Measurements from ENCODE around the gene UXT. TPM values are rescaled to one million over a fixed set of nuclear protein-coding genes. Genes with fewer than 3 reads are reported as not detected.

Gene UXT
- polyA plus RNA-seq, 1 of the 3 experiments (the other 2 are of a cell fraction) = 205 TPM

- H3K9me2 ChIP-seq = no peaks in the 10 kb centered on the region
- no peak overlapping the region for H3K9ac ChIP-seq
- no peak overlapping the region for H3K4me2 ChIP-seq
- no peaks in the 10 kb centered on the region; the same call in 1 of the 2 replicates for H3K27me3 ChIP-seq (ENCODE audit: insufficient read depth)
- TF ChIP-seq GATA2 (CRISPR knock-in tag; IDR thresholded peaks at IDR 0.05) (no peak), TEAD4 (IDR thresholded peaks at IDR 0.05; ENCODE audit: borderline replicate concordance, insufficient read depth) (no peak), MEF2A (IDR thresholded peaks at IDR 0.05; ENCODE audit: borderline replicate concordance, low read depth) (no peak), REST (IDR thresholded peaks at IDR 0.05; ENCODE audit: low read depth, low read length) (no peak), FOSL2 (IDR thresholded peaks at IDR 0.05; ENCODE audit: borderline replicate concordance, low read depth) (no peak), RXRA (IDR thresholded peaks at IDR 0.05; ENCODE audit: borderline replicate concordance, low read depth) (no peak), POLR2AphosphoS5 (IDR thresholded peaks at IDR 0.05; ENCODE audit: low read depth, low read length) (no peak), RFX5 (IDR thresholded peaks at IDR 0.05; ENCODE audit: low read length) (no peak), RAD21 (IDR thresholded peaks at IDR 0.05; ENCODE audit: low read length) (no peak), IRF3 (IDR thresholded peaks at IDR 0.05; ENCODE audit: low read depth, low read length) (no peak), MXI1 (IDR thresholded peaks at IDR 0.05; ENCODE audit: low read depth, low read length) (no peak), SMC3 (IDR thresholded peaks at IDR 0.05; ENCODE audit: low read depth, low read length) (no peak), JUND (IDR thresholded peaks at IDR 0.05) (no peak), ELF1 (IDR thresholded peaks at IDR 0.05) (no peak)
- no peak overlapping the region for H3K27ac ChIP-seq (ENCODE audit: low read depth in 2 of 2, low read length in 1 of 2)
- peaks cover 0 to 10% of the 10 kb centered on the region in 2 experiments for H3K36me3 ChIP-seq (replicated peaks in 1 of 2; ENCODE audit: control insufficient read depth in 1 of 2, insufficient read depth in 2 of 2, low read length in 1 of 2)
- ChIA-PET POLR2A (no interaction called here), CTCF (interaction anchor here (0.6 kb wide), 1 partner anchor 9 kb away, joined by 3 read pairs; no protein-coding TSS in a partner anchor)
- no peak overlapping the region for H2AFZ ChIP-seq (ENCODE audit: low read depth)
- no peaks in the 10 kb centered on the region for H4K20me1 ChIP-seq (ENCODE audit: insufficient read depth)
- WGBS (ENCODE audit: low lambda C conversion rate) = 52% methylated on average over 14 of the region's 14 CpGs
- H3K9me3 ChIP-seq = no peaks in the 10 kb centered on the region
- no peak overlapping the region for H3K4me3 ChIP-seq (ENCODE audit: low read depth in 2 of 2, low read length in 1 of 2)
- DNase-seq = no peak
- H3K79me2 ChIP-seq (ENCODE audit: insufficient read depth) = no peaks in the 10 kb centered on the region
- H3K4me1 ChIP-seq (ENCODE audit: control insufficient read depth in 1 of 2, insufficient read depth in 2 of 2, low read depth in 1 of 2, low read length in 1 of 2) = no peaks in the 10 kb centered on the region
- no peaks in the 10 kb centered on the region for H3F3A ChIP-seq (replicated peaks; ENCODE audit: insufficient read depth)
Measured at GRCh38 chrX:47633689-47634590, 25.0 kb downstream of the UXT start.

Measured in SK-N-SH (cell line).